Lung (tissue), 12 donors: Measurements from ENCODE around the gene TFDP1. TPM values are rescaled to one million over a fixed set of nuclear protein-coding genes. Genes with fewer than 3 reads are reported as not detected.

Experiments
- ATAC-seq: fragments of 200-7000 bp; cut with Tn5 transposase; one replicate; pipeline ENCODE4 v1.9.1; 2020; ENCODE audit warnings: moderate number of reproducible peaks; ENCODE audit not compliant: insufficient read depth, low FRiP score
- DNase-seq, 3 donors: peaks; one replicate each; pipeline ENCODE4 v3.0.0-alpha.2; 2013 to 2017
- H3K27ac ChIP-seq, 2 donors: one replicate each; pipeline ENCODE4 v1.5.1; 2013; ENCODE audit warnings: mild to moderate bottlenecking in 2 of 2, moderate library complexity in 2 of 2, control low read depth in 1 of 2, inconsistent platforms in 1 of 2, low read depth in 1 of 2, low read length in 1 of 2
- H3K27me3 ChIP-seq, 3 donors: one replicate each; pipeline ENCODE4 v1.5.1; 2013; ENCODE audit warnings: low read length in 2 of 3; ENCODE audit not compliant: control insufficient read depth in 3 of 3, insufficient read depth in 3 of 3
- H3K36me3 ChIP-seq, 4 donors: one replicate each; pipeline ENCODE4 v1.5.1; 2013; ENCODE audit warnings: low read length in 4 of 4, mild to moderate bottlenecking in 1 of 4, moderate library complexity in 1 of 4; ENCODE audit not compliant: control insufficient read depth in 4 of 4, insufficient read depth in 4 of 4
- H3K4me1 ChIP-seq, 5 donors: one replicate each; pipeline ENCODE4 v1.5.1; 2013; ENCODE audit warnings: low read length in 5 of 5, mild to moderate bottlenecking in 2 of 5, moderate library complexity in 1 of 5; ENCODE audit not compliant: control insufficient read depth in 5 of 5, insufficient read depth in 5 of 5
- H3K4me3 ChIP-seq: one replicate; pipeline ENCODE4 v1.5.1; 2013; ENCODE audit warnings: mild to moderate bottlenecking, control low read depth, moderate library complexity
- H3K9ac ChIP-seq, 2 donors: one replicate each; pipeline ENCODE4 v1.5.1; 2013; ENCODE audit warnings: low read length in 2 of 2, control low read depth in 1 of 2; ENCODE audit not compliant: insufficient read depth in 1 of 2
- H3K9me3 ChIP-seq, 4 donors: one replicate each; pipeline ENCODE4 v1.5.1; 2013; ENCODE audit warnings: low read length in 3 of 4, mild to moderate bottlenecking in 1 of 4, moderate library complexity in 1 of 4; ENCODE audit not compliant: control insufficient read depth in 4 of 4, insufficient read depth in 3 of 4
- CTCF ChIP-seq: IDR thresholded peaks from 2 replicates; pipeline ENCODE4 v1.5.1; 2012; ENCODE audit warnings: mild to moderate bottlenecking; ENCODE audit errors: control extremely low read depth, extremely low read depth
- WGBS, 2 donors: extraction: QIAGEN DNeasy Blood & Tissue Kit; methylation state at CpG; one replicate each; pipeline ENCODE4 v1.1.7; 2013; 5-methylcytosine and 5-hydroxymethylcytosine counted together
- polyA plus RNA-seq, 2 donors: library from polyadenylated mRNA; stranded (reverse); fragments of 200-250 nt; gene quantifications; one replicate each; pipeline ENCODE4 v1.2.1, GENCODE V29; 2013
- total RNA-seq, 2 donors: library from RNA; depleted of rRNA in 1 of 2; stranded (reverse); fragments of >200 nt in 1 of 2; gene quantifications; one replicate each; pipeline ENCODE4 v1.2.1, GENCODE V29; 2014 to 2021
- donor health status: control.
- donor health status: control.
- donor health status: Bipolar disorder and iron deficiency.
- donor health status: healthy.
- donor health status: DM: yes; HTN: yes; CAD: no.

The TFDP1 gene
- total and polyA plus RNA-seq, 4 donors: 19.6 to 44.2 (median 40.3) TPM

- no peak overlapping the region for H3K4me3 ChIP-seq
- ATAC-seq (no peak), DNase-seq (no peak)
- H3K27me3 ChIP-seq: no peaks in the 10 kb centered on the region
- TF ChIP-seq CTCF: no peak
- peaks cover 0 to 7% (median 0%) of the 10 kb centered on the region in 4 donors for H3K9me3 ChIP-seq
- no peak overlapping the region for H3K9ac ChIP-seq
- WGBS, 2 donors: 95 to 97% methylated on average over 27 of the region's 27 CpGs
- H3K36me3 ChIP-seq: peaks cover 0 to 42% (median 11%) of the 10 kb centered on the region in 4 donors
- H3K27ac ChIP-seq: no peak overlapping the region
- no peaks in the 10 kb centered on the region for H3K4me1 ChIP-seq
Observed at GRCh38 chr13:113596321-113597200, 12.0 kb downstream of the TFDP1 start.

- no peaks in the 10 kb centered on the region for H3K27me3 ChIP-seq
- WGBS, 2 donors: 92 to 96% methylated on average over 24 of the region's 24 CpGs
- peaks cover 0 to 39% (median 10%) of the 10 kb centered on the region in 4 donors for H3K36me3 ChIP-seq
- DNase-seq: no peak
- peaks cover 0 to 7% (median 0%) of the 10 kb centered on the region in 4 donors for H3K9me3 ChIP-seq
- H3K4me3 ChIP-seq: no peak overlapping the region
- no peak overlapping the region for H3K27ac ChIP-seq
- no peak for TF ChIP-seq CTCF
- H3K9ac ChIP-seq: no peak overlapping the region
- ATAC-seq: no peak
- peaks cover 0 to 8% (median 0%) of the 10 kb centered on the region in 5 donors for H3K4me1 ChIP-seq
Observed at GRCh38 chr13:113597391-113598080, 13.0 kb downstream of the TFDP1 start.

- 94 to 96% methylated on average over 5 of the region's 5 CpGs for WGBS, 2 donors
- Histone ChIP-seq H3K4me1 (peaks cover 0 to 8% (median 0%) of the 10 kb centered on the region in 5 donors), H3K9ac (no peak overlapping the region), H3K27ac (no peak overlapping the region), H3K4me3 (no peak overlapping the region), H3K36me3 (peaks cover 0 to 36% (median 10%) of the 10 kb centered on the region in 4 donors), H3K27me3 (no peaks in the 10 kb centered on the region), H3K9me3 (peaks cover 0 to 7% (median 0%) of the 10 kb centered on the region in 4 donors)
- no peak for DNase-seq
- no peak for TF ChIP-seq CTCF
- ATAC-seq: no peak
Observed at GRCh38 chr13:113598081-113598410, 13.5 kb downstream of the TFDP1 start.
